ENCODE results near the gene ANKRD33B.

Gene ANKRD33B

GRCh38 chr5:10706326-10706725 is 142.5 kb downstream of the ANKRD33B start:
- Histone ChIP-seq H3K27me3 (ENCODE audit: insufficient read depth, low read length, poor library complexity) (no peaks in the 10 kb centered on the region), H3K4me1 (ENCODE audit: insufficient read depth, low read length) (no peaks in the 10 kb centered on the region)

More at GRCh38 chr5:10706326-10706725, 142.5 kb downstream of the ANKRD33B start:
- H3K36me3 ChIP-seq (ENCODE audit: insufficient read depth, low read length): peaks cover 40% of the 10 kb centered on the region; the same call in 1 of the 2 replicates
- TF ChIP-seq EZH2 (IDR thresholded peaks at IDR 0.05; ENCODE audit: borderline replicate concordance, low read depth, low read length, severe bottlenecking) (no peak), CTCF (IDR thresholded peaks at IDR 0.05; ENCODE audit: borderline replicate concordance, extremely low read depth, low read length, poor library complexity, severe bottlenecking) (no peak)
- no peak overlapping the region for H2AFZ ChIP-seq (ENCODE audit: low read depth, low read length)
- no peak for ATAC-seq (ENCODE audit: insufficient read depth, low read depth)
- peaks cover 25% of the 10 kb centered on the region; the same call in 1 of the 2 replicates for H3K79me2 ChIP-seq (ENCODE audit: insufficient read depth, low read length)
- DNase-seq: no peak
- no peak overlapping the region for H3K4me2 ChIP-seq (ENCODE audit: insufficient read depth, low read length)
- H3K27ac ChIP-seq (ENCODE audit: low read length): no peak overlapping the region
- H3K9me3 ChIP-seq (ENCODE audit: insufficient read depth, low read length, severe bottlenecking): no peaks in the 10 kb centered on the region
- H4K20me1 ChIP-seq (ENCODE audit: insufficient read depth, low read length): peaks cover 57% of the 10 kb centered on the region
- no peak overlapping the region for H3K4me3 ChIP-seq (ENCODE audit: low read depth in 1 of 2, low read length in 2 of 2)
- no peak overlapping the region for H3K9ac ChIP-seq (ENCODE audit: low read depth, low read length)

All from DND-41 (cell line).